HCT116 (cell line): Measurements from ENCODE around the gene RYR2. TPM values are rescaled to one million over a fixed set of nuclear protein-coding genes. Genes with fewer than 3 reads are reported as not detected.

Source experiments
- ATAC-seq: fragments of 200-7000 bp; cut with Tn5 transposase; 2 replicates; pipeline ENCODE4 v1.9.1; 2020; ENCODE audit warnings: mild to moderate bottlenecking, moderate library complexity
- BruUV-seq: library from RNA; stranded (reverse); fragments of 400-500 nt; replicated peaks from 2 replicates; lab custom pipeline; 2021; lab: Mats Ljungman, UMichigan
- CTCF ChIA-PET: fragments of 300-600 bp; sonication (Branson Sonifier 250); formaldehyde crosslinking; loops from one replicate; lab custom pipeline; 2021; ENCODE audit warnings: antibody characterized with exemption; lab: Charles Lee
- POLR2A ChIA-PET: fragments of 300-600, 350-600 bp; sonication (Branson Sonifier 250); formaldehyde crosslinking; loops from one replicate; lab custom pipeline; 2021; ENCODE audit warnings: antibody characterized with exemption; lab: Charles Lee
- RAD21 ChIA-PET, 2 experiments: fragments of 300-600 bp; sonication (Branson Sonifier 250); formaldehyde crosslinking; loops; one replicate each; lab custom pipeline; 2023; ENCODE audit warnings: low total read pairs in 2 of 2; ENCODE audit not compliant: uncharacterized antibody in 2 of 2, unreplicated experiment in 2 of 2, low non-redundant PET in 1 of 2; lab: Charles Lee
- DNase-seq: peaks from one replicate; pipeline ENCODE4 v3.0.0-alpha.2; 2010; ENCODE audit warnings: low read depth, low spot score
- H2AFZ ChIP-seq: fragments of 200-600 bp; shearing (Covaris generic), sonication (generic); 2 replicates; pipeline ENCODE4 v1.6.1; 2017; ENCODE audit warnings: low read depth, mixed run types, mixed read lengths, antibody characterized with exemption, low read length; ENCODE audit not compliant: poor library complexity, severe bottlenecking
- H3K27ac ChIP-seq: 2 replicates; pipeline ENCODE4 v1.5.1; 2012; ENCODE audit warnings: low read depth, low read length
- H3K27me3 ChIP-seq: fragments of 200-600 bp; sonication (generic); 2 replicates; pipeline ENCODE4 v1.6.1; 2016; ENCODE audit warnings: mixed run types, low read length, mixed read lengths; ENCODE audit not compliant: insufficient read depth
- H3K36me3 ChIP-seq, 2 experiments: fragments of 200-500 bp in 1 of 2; fragments of 200-600 bp in 1 of 2; sonication (Bioruptor generic) in 1 of 2; sonication (generic) in 1 of 2; 2 replicates each; pipeline versions ENCODE4 v1.5.1 to v1.6.1; 2014 to 2016; ENCODE audit warnings: low read length in 2 of 2, inconsistent platforms in 1 of 2, mixed read lengths in 1 of 2, mixed run types in 1 of 2; ENCODE audit not compliant: insufficient read depth in 2 of 2, control insufficient read depth in 1 of 2
- H3K4me1 ChIP-seq, 2 experiments: fragments of 200-600 bp in 1 of 2; sonication (generic) in 1 of 2; 2 replicates each; pipeline versions ENCODE4 v1.5.1 to v1.6.1; 2012 to 2017; ENCODE audit warnings: low read length in 2 of 2, inconsistent platforms in 1 of 2, mild to moderate bottlenecking in 1 of 2, mixed read lengths in 1 of 2, mixed run types in 1 of 2, moderate library complexity in 1 of 2; ENCODE audit not compliant: insufficient read depth in 2 of 2, control insufficient read depth in 1 of 2
- H3K4me2 ChIP-seq: fragments of 200-600 bp; sonication (generic); 2 replicates; pipeline ENCODE4 v1.6.1; 2017; ENCODE audit warnings: mixed run types, low read length, mixed read lengths
- H3K4me3 ChIP-seq, 2 experiments: fragments of 200-600 bp in 1 of 2; sonication (generic) in 1 of 2; replicated peaks in 1 of 2; 2 replicates each; pipeline ENCODE4 v1.5.1; 2011 to 2016; ENCODE audit warnings: low read length in 2 of 2, control low read depth in 1 of 2, low read depth in 1 of 2, mild to moderate bottlenecking in 1 of 2, mixed read lengths in 1 of 2, mixed run types in 1 of 2
- H3K79me2 ChIP-seq: fragments of 200-600 bp; sonication (generic); 2 replicates; pipeline ENCODE4 v1.6.1; 2017; ENCODE audit warnings: mild to moderate bottlenecking, mixed run types, low read length, moderate library complexity, mixed read lengths; ENCODE audit not compliant: insufficient read depth
- H3K9ac ChIP-seq: fragments of 200-600 bp; sonication (generic); 2 replicates; pipeline ENCODE4 v1.6.1; 2016; ENCODE audit warnings: low read length, mixed read lengths
- H3K9me2 ChIP-seq: fragments of 200-600 bp; sonication (generic), shearing (Covaris generic); 2 replicates; pipeline ENCODE4 v1.6.1; 2017; ENCODE audit warnings: mixed run types, mild to moderate bottlenecking, moderate library complexity; ENCODE audit not compliant: insufficient read depth
- H3K9me3 ChIP-seq, 2 experiments: fragments of 200-500 bp in 1 of 2; fragments of 200-600 bp in 1 of 2; sonication (Bioruptor generic) in 1 of 2; sonication (generic) in 1 of 2; 2 replicates each; pipeline ENCODE4 v1.6.1; 2014 to 2017; ENCODE audit warnings: low read length in 2 of 2, mixed read lengths in 2 of 2, inconsistent platforms in 1 of 2, low read depth in 1 of 2, mild to moderate bottlenecking in 1 of 2, mixed run types in 1 of 2, moderate library complexity in 1 of 2; ENCODE audit not compliant: control insufficient read depth in 1 of 2, insufficient read depth in 1 of 2
- H4K20me1 ChIP-seq: fragments of 200-600 bp; sonication (generic), shearing (Covaris generic); 2 replicates; pipeline ENCODE4 v1.6.1; 2017; ENCODE audit warnings: mixed run types, mild to moderate bottlenecking, moderate library complexity; ENCODE audit not compliant: insufficient read depth
- CBX3 ChIP-seq: IDR thresholded peaks from 2 replicates; pipeline ENCODE4 v1.6.1; 2012; ENCODE audit warnings: low read depth
- CTCF ChIP-seq, 3 experiments: fragments of 200-600 bp in 1 of 3; sonication (generic) in 1 of 3; IDR thresholded peaks in 2 of 3; conservative IDR thresholded peaks in 1 of 3; 2 replicates each; pipeline ENCODE4 v1.5.1; 2012 to 2017; ENCODE audit warnings: low read depth in 2 of 3, low read length in 2 of 3, antibody characterized with exemption in 1 of 3, borderline replicate concordance in 1 of 3, control low read depth in 1 of 3, mild to moderate bottlenecking in 1 of 3, mixed read lengths in 1 of 3, mixed run types in 1 of 3, moderate library complexity in 1 of 3; ENCODE audit not compliant: insufficient read depth in 1 of 3
- EGR1 ChIP-seq: IDR thresholded peaks from 2 replicates; pipeline ENCODE4 v1.6.1; 2012; ENCODE audit warnings: low read depth
- ELF1 ChIP-seq: IDR thresholded peaks from 2 replicates; pipeline ENCODE4 v1.6.1; 2012; ENCODE audit warnings: low read depth, borderline replicate concordance
- EZH2 ChIP-seq: fragments of 200-600 bp; sonication (generic); IDR thresholded peaks from 2 replicates; pipeline ENCODE4 v1.6.1; 2017; ENCODE audit warnings: antibody characterized with exemption, mixed run types
- EZH2phosphoT487 ChIP-seq: fragments of 200-600 bp; IDR thresholded peaks from 2 replicates; pipeline ENCODE4 v1.6.1; 2018; ENCODE audit warnings: antibody characterized with exemption, borderline replicate concordance
- FOSL1 ChIP-seq: IDR thresholded peaks from 2 replicates; pipeline ENCODE4 v1.6.1; 2012; ENCODE audit warnings: low read depth
- JUND ChIP-seq: IDR thresholded peaks from 2 replicates; pipeline ENCODE4 v1.6.1; 2012
- MAX ChIP-seq: IDR thresholded peaks from 2 replicates; pipeline ENCODE4 v1.6.1; 2012
- POLR2A ChIP-seq: IDR thresholded peaks from 2 replicates; pipeline ENCODE4 v1.7.0; 2011; ENCODE audit warnings: borderline replicate concordance; ENCODE audit not compliant: insufficient read depth, insufficient read length; ENCODE audit errors: extremely low read depth
- POLR2AphosphoS5 ChIP-seq: IDR thresholded peaks from 2 replicates; pipeline ENCODE4 v1.6.1; 2011; ENCODE audit warnings: mild to moderate bottlenecking, low read depth, low read length, moderate library complexity
- REST ChIP-seq: IDR thresholded peaks from 2 replicates; pipeline ENCODE4 v1.6.1; 2012; ENCODE audit warnings: low read depth
- SP1 ChIP-seq: IDR thresholded peaks from 2 replicates; pipeline ENCODE4 v1.6.1; 2012; ENCODE audit warnings: low read depth
- SRF ChIP-seq: IDR thresholded peaks from 2 replicates; pipeline ENCODE4 v1.6.1; 2012; ENCODE audit warnings: low read depth
- TCF7L2 ChIP-seq: IDR thresholded peaks from 2 replicates; pipeline ENCODE4 v1.7.0; 2011; ENCODE audit warnings: borderline replicate concordance, inconsistent platforms; ENCODE audit not compliant: insufficient read depth, insufficient read length; ENCODE audit errors: extremely low read depth
- ZFX ChIP-seq: fragments of 450-650 bp; IDR thresholded peaks from 2 replicates; pipeline ENCODE4 v1.6.1; 2017
- ZNF274 ChIP-seq: fragments of 200-500 bp; sonication (Bioruptor generic); IDR thresholded peaks from 2 replicates; pipeline ENCODE4 v1.6.1; 2014; ENCODE audit warnings: mild to moderate bottlenecking, low read depth, low read length, inconsistent platforms
- intact Hi-C: fragments of 100-400 bp; cut with micrococcal nuclease; formaldehyde crosslinking; loops from 2 replicates; pipeline ENCODE4 v1.10.0; 2022
- total RNA-seq: library from RNA; stranded (reverse); gene quantifications from one replicate; pipeline ENCODE4 v1.2.1, GENCODE V29; 2021; ENCODE audit not compliant: unreplicated experiment

RYR2 gene
- total RNA-seq, 1 experiment from 2014 or later, result 0.02 TPM

GRCh38 chr1:237670302-237670701, 628.3 kb downstream of the RYR2 start:
- no peaks in the 10 kb centered on the region for H3K36me3 ChIP-seq
- H2AFZ ChIP-seq, result no peak overlapping the region
- H3K9me3 ChIP-seq, result peaks cover 3 to 22% of the 10 kb centered on the region in 2 experiments; a peak in 2 of 4 replicates
- H3K79me2 ChIP-seq, result no peaks in the 10 kb centered on the region
- TF ChIP-seq EZH2 (no peak), FOSL1 (no peak), REST (no peak), ZNF274 (no peak), POLR2AphosphoS5 (no peak), CTCF (IDR thresholded peaks at IDR 0.05 in 2 of 3, conservative IDR thresholded peaks at IDR 0.05 in 1 of 3; ENCODE audit: borderline replicate concordance in 1 of 3, insufficient read depth in 1 of 3, low read depth in 2 of 3, low read length in 2 of 3) (no peak), SP1 (no peak), ELF1 (no peak), POLR2A (no peak), EGR1 (no peak), EZH2phosphoT487 (no peak), CBX3 (no peak), SRF (no peak), TCF7L2 (no peak), JUND (no peak), ZFX (no peak), MAX (no peak)
- RAD21 ChIA-PET, result no interaction called here
- no peak overlapping the region for H3K4me3 ChIP-seq
- no peak overlapping the region for H3K27ac ChIP-seq
- DNase-seq, result no peak
- no peaks in the 10 kb centered on the region for H3K27me3 ChIP-seq
- BruUV-seq, result no TSS peak
- POLR2A ChIA-PET, result no interaction called here
- CTCF ChIA-PET, result no interaction called here
- H3K9ac ChIP-seq, result no peak overlapping the region
- no peaks in the 10 kb centered on the region for H4K20me1 ChIP-seq
- H3K9me2 ChIP-seq, result no peaks in the 10 kb centered on the region
- no peaks in the 10 kb centered on the region for H3K4me1 ChIP-seq
- intact Hi-C loops, result loop anchor here (10.0 kb wide), 1 partner anchor 64 kb away; no protein-coding TSS in a partner anchor
- no peak overlapping the region for H3K4me2 ChIP-seq
- no peak for ATAC-seq
